HEK293 (cell line): ENCODE results near the gene SERPING1.

Experiments
- CTCF ChIA-PET: fragments of 350-600 bp; formaldehyde crosslinking; extraction: SDS; loops from one replicate; lab custom pipeline; 2021; ENCODE audit warnings: antibody characterized with exemption; lab: Yijun Ruan, JAX
- POLR2A ChIA-PET: fragments of 300-600 bp; formaldehyde crosslinking; extraction: SDS; loops from one replicate; lab custom pipeline; 2020; ENCODE audit warnings: antibody characterized with exemption, inconsistent platforms; lab: Yijun Ruan, JAX
- H3K27ac ChIP-seq: fragments of 200-500 bp; sonication (Bioruptor generic); 2 replicates; pipeline ENCODE4 v1.5.1; 2014; ENCODE audit warnings: low read depth, low read length, control low read depth, inconsistent platforms; ENCODE audit errors: extremely low read depth
- H3K36me3 ChIP-seq, 2 experiments: fragments of 200-500 bp in 1 of 2; sonication (Bioruptor generic) in 1 of 2; 1 replicate in 1 of 2; 2 replicates in 1 of 2; pipeline ENCODE4 v1.5.1; 2014 to 2017; ENCODE audit warnings: inconsistent platforms in 2 of 2, low read length in 2 of 2; ENCODE audit not compliant: control insufficient read depth in 2 of 2, insufficient read depth in 1 of 2
- H3K4me1 ChIP-seq: fragments of 200-500 bp; sonication (Bioruptor generic); 2 replicates; pipeline ENCODE4 v1.5.1; 2014; ENCODE audit warnings: mild to moderate bottlenecking, low read length, inconsistent platforms; ENCODE audit not compliant: control insufficient read depth, insufficient read depth
- H3K4me3 ChIP-seq: 2 replicates; pipeline ENCODE4 v1.5.1; 2011; ENCODE audit warnings: low read depth, mild to moderate bottlenecking, control low read depth, low read length, moderate library complexity
- H3K9me3 ChIP-seq: fragments of 200-500 bp; sonication (Bioruptor generic); 2 replicates; pipeline ENCODE4 v1.5.1; 2014; ENCODE audit warnings: low read depth, low read length, inconsistent platforms; ENCODE audit not compliant: control insufficient read depth, insufficient read depth
- AEBP2 ChIP-seq: fragments of 450-650 bp; formaldehyde crosslinking; IDR thresholded peaks from 2 replicates; pipeline ENCODE4 v1.5.1; 2016; ENCODE audit warnings: missing biosample characterization, missing genetic modification characterization, borderline replicate concordance
- PRDM2 ChIP-seq: fragments of 450-650 bp; formaldehyde crosslinking; IDR thresholded peaks from 2 replicates; pipeline ENCODE4 v1.5.1; 2016; ENCODE audit warnings: missing biosample characterization, missing genetic modification characterization, borderline replicate concordance
- SP2 ChIP-seq: fragments of 450-650 bp; formaldehyde crosslinking; IDR thresholded peaks from 2 replicates; pipeline ENCODE4 v1.5.1; 2016; ENCODE audit warnings: missing biosample characterization, missing genetic modification characterization
- SP3 ChIP-seq: fragments of 450-650 bp; formaldehyde crosslinking; IDR thresholded peaks from 2 replicates; pipeline ENCODE4 v1.5.1; 2016; ENCODE audit warnings: missing biosample characterization, missing genetic modification characterization
- ZBTB10 ChIP-seq: fragments of 450-650 bp; formaldehyde crosslinking; IDR thresholded peaks from 2 replicates; pipeline ENCODE4 v1.5.1; 2016; ENCODE audit warnings: missing biosample characterization, missing genetic modification characterization
- ZBTB7A ChIP-seq: fragments of 450-650 bp; formaldehyde crosslinking; IDR thresholded peaks from 2 replicates; pipeline ENCODE4 v1.5.1; 2016; ENCODE audit warnings: low read depth, missing biosample characterization, missing genetic modification characterization
- ZIC2 ChIP-seq: fragments of 450-650 bp; formaldehyde crosslinking; IDR thresholded peaks from 2 replicates; pipeline ENCODE4 v1.5.1; 2016; ENCODE audit warnings: missing biosample characterization, missing genetic modification characterization
- ZNF239 ChIP-seq: fragments of 450-650 bp; formaldehyde crosslinking; IDR thresholded peaks from 2 replicates; pipeline ENCODE4 v1.5.1; 2016; ENCODE audit warnings: missing biosample characterization, missing genetic modification characterization
- ZNF341 ChIP-seq: fragments of 450-650 bp; formaldehyde crosslinking; IDR thresholded peaks from 2 replicates; pipeline ENCODE4; 2016; ENCODE audit warnings: low read depth, missing biosample characterization, missing genetic modification characterization
- ZNF621 ChIP-seq: fragments of 450-650 bp; formaldehyde crosslinking; IDR thresholded peaks from 2 replicates; pipeline ENCODE4 v1.5.1; 2017; ENCODE audit warnings: missing biosample characterization, missing genetic modification characterization
- ZNF629 ChIP-seq: fragments of 450-650 bp; formaldehyde crosslinking; IDR thresholded peaks from 2 replicates; pipeline ENCODE4 v1.5.1; 2017; ENCODE audit warnings: missing biosample characterization, missing genetic modification characterization
- ZXDB ChIP-seq: fragments of 450-650 bp; formaldehyde crosslinking; IDR thresholded peaks from 2 replicates; pipeline ENCODE4 v1.5.1; 2016; ENCODE audit warnings: missing biosample characterization, missing genetic modification characterization
- TF ChIP-seq, protein P1 (sequence below): fragments of 450-650 bp; formaldehyde crosslinking; IDR thresholded peaks from 2 replicates; pipeline ENCODE4 v1.5.1; 2017; ENCODE audit warnings: missing biosample characterization, missing genetic modification characterization
- TF ChIP-seq, protein P2 (sequence below): fragments of 450-650 bp; formaldehyde crosslinking; IDR thresholded peaks from 2 replicates; pipeline ENCODE4 v1.5.1; 2016; ENCODE audit warnings: missing biosample characterization, missing genetic modification characterization

The SERPING1 gene

DNA sequence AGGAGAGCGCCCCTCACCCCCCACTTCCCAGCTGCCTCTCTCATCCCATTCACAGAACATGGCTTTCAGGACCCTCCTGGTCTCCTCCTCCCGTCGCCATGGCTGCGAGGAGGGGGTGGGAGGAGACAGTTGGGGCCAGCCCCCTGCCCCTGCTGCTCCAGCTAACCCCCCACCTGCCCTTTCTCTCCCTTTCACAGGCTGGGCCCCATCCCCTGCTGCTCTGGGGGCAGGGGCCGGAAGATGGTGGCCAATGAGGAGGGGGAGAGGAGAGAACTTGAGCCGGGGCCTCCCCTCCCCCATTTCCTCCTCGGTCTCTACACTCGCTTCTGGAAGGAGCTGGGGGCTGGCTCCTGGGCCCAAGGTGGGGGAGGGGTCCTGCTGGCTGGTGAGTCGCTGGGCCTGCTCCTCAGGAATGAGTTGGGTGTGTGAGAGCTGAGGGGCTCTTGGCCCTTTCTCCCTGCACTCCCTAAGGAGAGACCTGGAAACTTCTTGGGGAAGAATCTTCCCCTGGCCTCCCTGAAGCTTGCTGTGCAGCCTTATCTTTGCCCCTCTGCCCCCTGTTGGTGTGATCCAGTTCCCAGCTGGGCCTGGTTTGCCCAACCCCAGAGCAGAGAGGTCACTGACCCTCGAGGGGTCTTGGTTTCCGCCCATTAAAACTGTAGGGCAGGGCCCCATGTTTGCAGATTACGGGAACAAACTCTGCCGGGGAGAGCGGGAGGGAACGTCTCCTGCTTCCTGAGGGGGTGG is 42.0 kb downstream of the SERPING1 start:
- Histone ChIP-seq H3K4me1 (no peaks in the 10 kb centered on the region; the same call in 1 of the 2 replicates), H3K27ac (no peak overlapping the region; the same call in 1 of the 2 replicates), H3K36me3 (no peaks in the 10 kb centered on the region), H3K4me3 (peak overlapping the region; percentile 70), H3K9me3 (no peaks in the 10 kb centered on the region)
- POLR2A ChIA-PET: interaction anchor here (0.6 to 1.4 kb wide), 5 partner anchors 9 to 124 kb away, joined by 3 read pairs; partner anchors contain the start of genes SLC43A1, TIMM10 and YPEL4
- CTCF ChIA-PET: interaction anchor here (0.7 to 8.6 kb wide), 11 partner anchors 20 to 345 kb away, joined by 3 to 183 read pairs (median 5); partner anchors contain the start of genes MED19, TMX2 and UBE2L6
- TF ChIP-seq SP2 (peak; percentile 59), ZNF239 (tag by site-specific recombination) (no peak), ZXDB (peak; percentile 48; the same call in 1 of the 2 replicates), ZBTB10 (tag by site-specific recombination) (0 out of 2 replicates have a peak, but pooled peaks have one; percentile 14), SP3 (tag by site-specific recombination) (peak; percentile 57; the same call in 1 of the 2 replicates), ZNF341 (tag by site-specific recombination) (peak; percentile 98), ZNF629 (tag by site-specific recombination) (no peak), ZIC2 (tag by site-specific recombination) (peak; percentile 91)
- TF ChIP-seq, protein P1, sequence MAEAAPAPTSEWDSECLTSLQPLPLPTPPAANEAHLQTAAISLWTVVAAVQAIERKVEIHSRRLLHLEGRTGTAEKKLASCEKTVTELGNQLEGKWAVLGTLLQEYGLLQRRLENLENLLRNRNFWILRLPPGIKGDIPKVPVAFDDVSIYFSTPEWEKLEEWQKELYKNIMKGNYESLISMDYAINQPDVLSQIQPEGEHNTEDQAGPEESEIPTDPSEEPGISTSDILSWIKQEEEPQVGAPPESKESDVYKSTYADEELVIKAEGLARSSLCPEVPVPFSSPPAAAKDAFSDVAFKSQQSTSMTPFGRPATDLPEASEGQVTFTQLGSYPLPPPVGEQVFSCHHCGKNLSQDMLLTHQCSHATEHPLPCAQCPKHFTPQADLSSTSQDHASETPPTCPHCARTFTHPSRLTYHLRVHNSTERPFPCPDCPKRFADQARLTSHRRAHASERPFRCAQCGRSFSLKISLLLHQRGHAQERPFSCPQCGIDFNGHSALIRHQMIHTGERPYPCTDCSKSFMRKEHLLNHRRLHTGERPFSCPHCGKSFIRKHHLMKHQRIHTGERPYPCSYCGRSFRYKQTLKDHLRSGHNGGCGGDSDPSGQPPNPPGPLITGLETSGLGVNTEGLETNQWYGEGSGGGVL (tag by site-specific recombination): peak; percentile 85

DNA sequence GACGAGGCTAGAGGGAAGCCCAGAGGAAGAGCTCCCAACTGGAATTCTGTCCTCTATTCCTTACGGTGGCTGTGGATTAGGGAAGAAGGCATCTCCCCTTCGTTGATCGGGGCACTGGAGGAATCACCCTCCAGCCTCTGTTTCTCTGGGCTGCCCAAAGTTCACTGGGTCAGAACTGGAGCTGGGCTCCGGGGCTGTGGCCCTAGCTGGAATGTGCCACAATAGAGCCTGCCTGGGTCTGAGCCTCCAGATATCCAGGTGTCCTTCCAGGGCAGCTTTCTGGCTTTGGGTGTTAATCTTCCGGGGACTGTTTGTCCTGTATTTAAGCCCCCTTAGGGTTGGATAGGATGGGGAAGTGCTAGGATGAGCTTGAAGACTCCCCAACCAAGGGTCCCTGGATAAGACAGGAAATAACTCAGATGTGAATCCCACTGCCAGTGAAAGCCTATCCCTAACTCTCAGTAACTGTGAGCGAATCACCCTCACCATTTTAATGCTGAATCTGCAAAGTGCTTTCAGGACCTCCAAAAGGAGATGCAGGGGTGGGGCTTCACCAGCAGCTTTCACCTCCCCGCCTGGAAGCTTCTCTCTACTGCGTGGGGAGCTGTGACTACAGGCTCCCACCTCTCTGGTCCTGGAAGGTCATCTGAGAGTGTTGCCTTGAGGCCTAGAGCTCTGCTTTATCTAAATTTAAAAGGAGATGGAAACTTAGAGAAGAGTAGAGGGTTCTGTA is 42.7 kb downstream of the SERPING1 start:
- Histone ChIP-seq H3K9me3 (no peaks in the 10 kb centered on the region), H3K4me3 (no peak overlapping the region), H3K36me3 (no peaks in the 10 kb centered on the region), H3K27ac (no peak overlapping the region), H3K4me1 (no peaks in the 10 kb centered on the region; the same call in 1 of the 2 replicates)
- CTCF ChIA-PET: interaction anchor here (0.6 to 8.6 kb wide), 21 partner anchors 9 to 346 kb away, joined by 3 to 183 read pairs (median 5); partner anchors contain the start of genes MED19, TIMM10, TMX2 and UBE2L6
- POLR2A ChIA-PET: interaction anchor here (0.6 to 1.4 kb wide), 11 partner anchors 8 to 295 kb away, joined by 3 to 6 read pairs (median 3); partner anchors contain the start of genes RTN4RL2, SLC43A1 and TIMM10
- TF ChIP-seq AEBP2 (tag by site-specific recombination) (no peak), ZBTB7A (no peak), PRDM2 (no peak), ZNF621 (tag by site-specific recombination) (no peak)
- TF ChIP-seq, protein P2, sequence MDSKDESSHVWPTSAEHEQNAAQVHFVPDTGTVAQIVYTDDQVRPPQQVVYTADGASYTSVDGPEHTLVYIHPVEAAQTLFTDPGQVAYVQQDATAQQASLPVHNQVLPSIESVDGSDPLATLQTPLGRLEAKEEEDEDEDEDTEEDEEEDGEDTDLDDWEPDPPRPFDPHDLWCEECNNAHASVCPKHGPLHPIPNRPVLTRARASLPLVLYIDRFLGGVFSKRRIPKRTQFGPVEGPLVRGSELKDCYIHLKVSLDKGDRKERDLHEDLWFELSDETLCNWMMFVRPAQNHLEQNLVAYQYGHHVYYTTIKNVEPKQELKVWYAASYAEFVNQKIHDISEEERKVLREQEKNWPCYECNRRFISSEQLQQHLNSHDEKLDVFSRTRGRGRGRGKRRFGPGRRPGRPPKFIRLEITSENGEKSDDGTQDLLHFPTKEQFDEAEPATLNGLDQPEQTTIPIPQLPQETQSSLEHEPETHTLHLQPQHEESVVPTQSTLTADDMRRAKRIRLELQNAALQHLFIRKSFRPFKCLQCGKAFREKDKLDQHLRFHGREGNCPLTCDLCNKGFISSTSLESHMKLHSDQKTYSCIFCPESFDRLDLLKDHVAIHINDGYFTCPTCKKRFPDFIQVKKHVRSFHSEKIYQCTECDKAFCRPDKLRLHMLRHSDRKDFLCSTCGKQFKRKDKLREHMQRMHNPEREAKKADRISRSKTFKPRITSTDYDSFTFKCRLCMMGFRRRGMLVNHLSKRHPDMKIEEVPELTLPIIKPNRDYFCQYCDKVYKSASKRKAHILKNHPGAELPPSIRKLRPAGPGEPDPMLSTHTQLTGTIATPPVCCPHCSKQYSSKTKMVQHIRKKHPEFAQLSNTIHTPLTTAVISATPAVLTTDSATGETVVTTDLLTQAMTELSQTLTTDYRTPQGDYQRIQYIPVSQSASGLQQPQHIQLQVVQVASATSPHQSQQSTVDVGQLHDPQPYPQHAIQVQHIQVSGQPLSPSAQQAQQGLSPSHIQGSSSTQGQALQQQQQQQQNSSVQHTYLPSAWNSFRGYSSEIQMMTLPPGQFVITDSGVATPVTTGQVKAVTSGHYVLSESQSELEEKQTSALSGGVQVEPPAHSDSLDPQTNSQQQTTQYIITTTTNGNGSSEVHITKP (tag by site-specific recombination): no peak
